NCI-H2107 treated with DMSO at 0.1 percent for 48 hours (cell line): ENCODE measurements around the gene KRT25.

Experiments used
- DNase-seq: peaks from one replicate; lab custom pipeline; 2025; ENCODE audit not compliant: unreplicated experiment; lab: John Stamatoyannopoulos, UW

Gene KRT25

GRCh38 chr17:40755231-40755630 is at the start of gene KRT25:
KRT25 (minus strand) TSS chr17:40755331; CDS start chr17:40755271, 60 bp downstream.
- no peak for DNase-seq

- peak; percentile 82 for DNase-seq
Measured at GRCh38 chr17:40803617-40804082, 48.5 kb upstream of the KRT25 start.

GRCh38 chr17:40801157-40801556 is 46.0 kb upstream of the KRT25 start:
- DNase-seq, result no peak

GRCh38 chr17:40800381-40800780 is 45.2 kb upstream of the KRT25 start:
- DNase-seq, result no peak

- no peak for DNase-seq
Measured at GRCh38 chr17:40799859-40800258, 44.7 kb upstream of the KRT25 start, which contains the start of gene KRT28. KRT28 (minus strand) TSS chr17:40799959; CDS start chr17:40799893, 66 bp downstream.

GRCh38 chr17:40796846-40797245 is 41.7 kb upstream of the KRT25 start:
- no peak for DNase-seq

- DNase-seq, result no peak
Measured at GRCh38 chr17:40795019-40795667, 40.0 kb upstream of the KRT25 start.

GRCh38 chr17:40794466-40794865 is 39.3 kb upstream of the KRT25 start:
- DNase-seq, result no peak

GRCh38 chr17:40793832-40794231 is 38.7 kb upstream of the KRT25 start:
- DNase-seq, result peak; percentile 18

- DNase-seq, result peak; percentile 11
Measured at GRCh38 chr17:40791787-40792436, 36.8 kb upstream of the KRT25 start.

- no peak for DNase-seq
Measured at GRCh38 chr17:40791111-40791510, 36.0 kb upstream of the KRT25 start.

- no peak for DNase-seq
Measured at GRCh38 chr17:40782450-40782849, 27.3 kb upstream of the KRT25 start, which contains the start of gene KRT27. KRT27 (minus strand) TSS chr17:40782550; CDS start chr17:40782493, 57 bp downstream.

GRCh38 chr17:40779181-40779909 is 24.2 kb upstream of the KRT25 start:
- DNase-seq, result no peak

- DNase-seq, result no peak
Measured at GRCh38 chr17:40778461-40778860, 23.3 kb upstream of the KRT25 start.

- DNase-seq, result no peak
Measured at GRCh38 chr17:40777971-40778370, 22.8 kb upstream of the KRT25 start.

GRCh38 chr17:40777459-40777858 is 22.3 kb upstream of the KRT25 start:
- DNase-seq, result no peak

GRCh38 chr17:40775945-40776344 is 20.8 kb upstream of the KRT25 start:
- DNase-seq, result no peak

- no peak for DNase-seq
Measured at GRCh38 chr17:40772101-40772500, 17.0 kb upstream of the KRT25 start, which contains the start of gene KRT26. KRT26 (minus strand) TSS chr17:40772201; CDS start chr17:40772113, 88 bp downstream.

- no peak for DNase-seq
Measured at GRCh38 chr17:40765657-40766056, 10.5 kb upstream of the KRT25 start.

- no peak for DNase-seq
Measured at GRCh38 chr17:40763752-40764151, 8.6 kb upstream of the KRT25 start.
